HepG2 (cell line): ENCODE measurements around the gene GMEB2. TPM values are rescaled to one million over a fixed set of nuclear protein-coding genes. Genes with fewer than 3 reads are reported as not detected.

Experiments used
- CBX2 ChIP-seq, 2 experiments: fragments of 200-600 bp in 1 of 2; sonication (generic); formaldehyde crosslinking in 1 of 2; IDR thresholded peaks; 2 replicates each; pipeline versions ENCODE4 v1.7.0 to v1.8.1; 2018 to 2022; ENCODE audit warnings: low read depth in 2 of 2, low read length in 1 of 2, mild to moderate bottlenecking in 1 of 2, missing genetic modification reagents in 1 of 2
- DMTF1 ChIP-seq: sonication (generic); formaldehyde crosslinking; IDR thresholded peaks from 2 replicates; pipeline ENCODE4 v1.4.0; 2020; ENCODE audit warnings: mild to moderate bottlenecking, missing genetic modification reagents
- GABPA ChIP-seq, 2 experiments: IDR thresholded peaks; 2 replicates each; pipeline ENCODE4 v1.6.1; 2011 to 2016; ENCODE audit warnings: low read depth in 2 of 2, low read length in 1 of 2, missing biosample characterization in 1 of 2, missing genetic modification characterization in 1 of 2
- KIAA2018 ChIP-seq: sonication (generic); formaldehyde crosslinking; IDR thresholded peaks from 2 replicates; pipeline ENCODE4 v1.5.0; 2020; ENCODE audit warnings: mild to moderate bottlenecking, missing genetic modification reagents, borderline replicate concordance
- SMAD9 ChIP-seq: sonication (generic); formaldehyde crosslinking; IDR thresholded peaks from 2 replicates; pipeline ENCODE4 v1.5.1; 2020; ENCODE audit warnings: mild to moderate bottlenecking, missing genetic modification reagents
- ZFY ChIP-seq: sonication (generic); formaldehyde crosslinking; IDR thresholded peaks from 2 replicates; pipeline ENCODE4 v1.4.0; 2020; ENCODE audit warnings: missing genetic modification reagents
- polyA plus RNA-seq, 8 experiments: library from polyadenylated mRNA; depleted of rRNA in 3 of 8; stranded (reverse) in 7 of 8; unstranded in 1 of 8; fragments of >200 nt; fragmentation: Illumina TruSeq in 4 of 8; extraction: Trizol in 4 of 8; gene quantifications; 2 replicates each; pipeline versions ENCODE4 v1.2.1 to v1.2.3, GENCODE V29; 2011 to 2016; ENCODE audit warnings: low read depth in 4 of 8, missing spikeins in 1 of 8, mixed read lengths in 1 of 8; ENCODE audit not compliant: insufficient read depth in 1 of 8
- total RNA-seq, 5 experiments: library from RNA; depleted of rRNA; stranded (reverse); fragments of >200 nt; fragmentation: Illumina TruSeq; extraction: Trizol; gene quantifications; 2 replicates each; pipeline ENCODE4 v1.2.3, GENCODE V29; 2016; ENCODE audit warnings: low read depth in 1 of 5
- TF ChIP-seq, protein P1 (sequence below): sonication (generic); formaldehyde crosslinking; conservative IDR thresholded peaks from 2 replicates; pipeline ENCODE4 v1.8.0; 2022; ENCODE audit warnings: low read depth, missing genetic modification reagents

Gene GMEB2
- total and polyA plus RNA-seq, 2 of the 13 experiments (the other 11 are each of a cell fraction or from before 2014, with no cell fraction given), result 10.6 to 12.4 TPM

DNA sequence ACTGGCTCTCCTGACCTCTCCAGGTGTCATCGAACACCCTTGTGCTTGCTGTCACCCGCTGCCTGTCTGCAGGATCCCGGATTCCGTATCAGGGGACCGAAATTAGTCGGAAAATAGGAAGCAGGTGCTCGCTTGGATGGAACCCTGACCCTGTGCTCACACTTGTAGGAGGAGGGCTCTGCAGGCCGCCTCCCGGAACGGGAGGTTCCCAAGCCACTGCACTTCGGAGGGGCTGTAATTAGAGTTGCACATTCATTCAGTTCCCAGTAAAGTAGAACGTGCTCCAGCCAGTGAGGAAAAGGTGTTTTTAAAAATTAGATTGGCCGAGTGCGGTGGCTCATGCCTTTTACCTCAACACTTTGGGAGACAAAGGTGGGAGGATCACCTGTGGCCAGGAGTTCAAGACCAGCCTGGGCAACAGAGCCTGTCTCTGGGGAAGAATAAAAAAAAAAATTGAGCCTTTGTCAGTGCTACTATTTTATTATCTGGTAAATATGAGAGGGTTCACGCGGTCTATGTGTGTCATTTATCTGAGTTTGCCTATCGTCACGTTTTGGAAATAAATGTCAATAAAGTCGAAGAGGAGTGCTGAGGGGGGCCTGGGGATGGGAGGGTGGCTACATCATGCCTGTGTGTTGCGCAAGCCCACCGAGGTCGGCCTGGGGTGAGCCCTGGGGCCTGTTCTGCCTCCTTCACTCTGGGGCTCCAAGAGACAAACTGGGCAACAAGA is 1.5 kb upstream of the GMEB2 start (continued):
- no peak; the same call in 1 of the 2 replicates for TF ChIP-seq KIAA2018
- no peak for TF ChIP-seq CBX2 (IDR thresholded peaks at IDR 0.05; ENCODE audit: low read depth, low read length)
- TF ChIP-seq CBX2 (CRISPR knock-in tag; IDR thresholded peaks at IDR 0.05; ENCODE audit: low read depth), result no peak; the same call in 1 of the 2 replicates
- TF ChIP-seq ZFY (CRISPR knock-in tag), result peak; percentile 89
- TF ChIP-seq GABPA (IDR thresholded peaks at IDR 0.05; ENCODE audit: low read depth, low read length), result peak; percentile 71
- peak; percentile 94 for TF ChIP-seq GABPA (CRISPR knock-in tag; IDR thresholded peaks at IDR 0.05; ENCODE audit: low read depth)
- TF ChIP-seq DMTF1 (CRISPR knock-in tag), result no peak
- TF ChIP-seq, protein P1, sequence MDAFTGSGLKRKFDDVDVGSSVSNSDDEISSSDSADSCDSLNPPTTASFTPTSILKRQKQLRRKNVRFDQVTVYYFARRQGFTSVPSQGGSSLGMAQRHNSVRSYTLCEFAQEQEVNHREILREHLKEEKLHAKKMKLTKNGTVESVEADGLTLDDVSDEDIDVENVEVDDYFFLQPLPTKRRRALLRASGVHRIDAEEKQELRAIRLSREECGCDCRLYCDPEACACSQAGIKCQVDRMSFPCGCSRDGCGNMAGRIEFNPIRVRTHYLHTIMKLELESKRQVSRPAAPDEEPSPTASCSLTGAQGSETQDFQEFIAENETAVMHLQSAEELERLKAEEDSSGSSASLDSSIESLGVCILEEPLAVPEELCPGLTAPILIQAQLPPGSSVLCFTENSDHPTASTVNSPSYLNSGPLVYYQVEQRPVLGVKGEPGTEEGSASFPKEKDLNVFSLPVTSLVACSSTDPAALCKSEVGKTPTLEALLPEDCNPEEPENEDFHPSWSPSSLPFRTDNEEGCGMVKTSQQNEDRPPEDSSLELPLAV (CRISPR knock-in tag), result no peak
- peak; percentile 87 for TF ChIP-seq SMAD9 (CRISPR knock-in tag)
